KMS-11 (cell line): Measurements from ENCODE around the gene CCDC24.

ENCODE experiments used
- H2AFZ ChIP-seq: fragments of 200-600 bp; sonication (generic); 2 replicates; pipeline ENCODE4 v1.6.1; 2016; ENCODE audit warnings: antibody characterized with exemption, mixed run types, low read depth
- H3K27ac ChIP-seq: fragments of 200-600 bp; sonication (generic); 2 replicates; pipeline ENCODE4 v1.6.1; 2016; ENCODE audit warnings: mild to moderate bottlenecking, mixed run types
- H3K27me3 ChIP-seq: fragments of 200-600 bp; sonication (generic); 2 replicates; pipeline ENCODE4 v1.6.1; 2017; ENCODE audit warnings: mild to moderate bottlenecking, low read depth, mixed run types, moderate library complexity; ENCODE audit not compliant: insufficient read depth
- H3K36me3 ChIP-seq: fragments of 200-600 bp; sonication (generic); 2 replicates; pipeline ENCODE4 v1.6.1; 2017; ENCODE audit warnings: mild to moderate bottlenecking, mixed run types; ENCODE audit not compliant: insufficient read depth
- H3K4me1 ChIP-seq: fragments of 200-600 bp; sonication (generic); 2 replicates; pipeline ENCODE4 v1.6.1; 2016; ENCODE audit warnings: mild to moderate bottlenecking, low read depth, mixed run types; ENCODE audit not compliant: poor library complexity, severe bottlenecking
- H3K4me2 ChIP-seq: fragments of 200-600 bp; sonication (generic); 2 replicates; pipeline ENCODE4 v1.7.0; 2016; ENCODE audit warnings: mild to moderate bottlenecking, mixed run types
- H3K4me3 ChIP-seq: fragments of 200-600 bp; sonication (generic); IDR thresholded peaks from 2 replicates; pipeline ENCODE4 v1.6.1; 2017; ENCODE audit warnings: low read depth, low read length, mixed read lengths; ENCODE audit not compliant: insufficient read depth
- H3K79me2 ChIP-seq: fragments of 200-600 bp; sonication (generic); 2 replicates; pipeline ENCODE4 v1.6.1; 2016; ENCODE audit warnings: low read depth, mixed run types; ENCODE audit not compliant: insufficient read depth
- H3K9ac ChIP-seq: fragments of 200-600 bp; sonication (generic); 2 replicates; pipeline ENCODE4 v1.6.1; 2016; ENCODE audit warnings: mild to moderate bottlenecking, mixed run types
- H4K20me1 ChIP-seq: fragments of 200-600 bp; sonication (generic); 2 replicates; pipeline ENCODE4 v1.6.1; 2016; ENCODE audit warnings: mild to moderate bottlenecking, mixed run types; ENCODE audit not compliant: insufficient read depth
- CTCF ChIP-seq: fragments of 200-600 bp; sonication (generic); conservative IDR thresholded peaks from 2 replicates; pipeline ENCODE4 v1.6.1; 2017; ENCODE audit warnings: low read depth, mild to moderate bottlenecking, antibody characterized with exemption, low read length, moderate library complexity, mixed read lengths

CCDC24 gene

DNA sequence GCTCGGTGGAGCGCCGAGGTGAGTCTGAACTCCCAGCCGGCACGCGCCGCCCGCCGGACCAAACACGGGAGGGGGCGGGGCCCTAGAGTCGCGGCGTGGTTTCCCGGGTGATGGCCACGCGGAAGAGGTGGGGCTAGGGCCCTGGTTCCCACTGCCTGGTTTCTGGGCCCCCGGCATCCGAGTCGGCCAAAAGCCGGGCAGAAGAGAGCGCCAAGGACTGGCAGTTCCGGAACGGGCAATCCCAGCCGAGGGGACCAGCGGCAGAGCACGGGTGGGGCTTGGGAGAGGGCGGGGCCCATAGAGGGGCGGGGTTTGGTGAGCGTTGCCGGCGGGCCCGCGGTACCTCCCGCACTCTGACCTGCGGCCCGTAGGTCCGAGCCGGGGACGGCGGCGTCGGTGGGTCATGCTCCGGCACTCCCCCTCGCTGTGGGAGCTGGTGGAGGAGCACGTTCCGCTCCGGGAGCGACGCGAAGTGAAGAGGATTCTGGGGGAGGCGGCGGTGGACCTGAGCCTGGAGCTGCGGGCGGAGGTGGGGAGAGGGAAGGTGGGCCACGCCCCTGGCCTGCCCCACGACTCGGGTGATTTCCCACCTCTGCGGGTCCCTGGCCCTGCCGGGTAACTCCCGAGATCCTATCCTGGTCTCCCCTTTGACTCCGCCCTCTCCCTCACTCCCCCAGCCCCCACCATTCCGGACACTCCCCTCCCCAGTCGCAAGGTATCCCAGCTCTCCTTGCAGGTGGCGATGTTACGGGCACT is at the start of gene CCDC24:
TSS of gene CCDC24 (plus strand) at position 124 of the 756 bp plus-strand sequence. CDS start at position 404, 280 bp downstream.
- Histone ChIP-seq H3K79me2 (no peaks in the 10 kb centered on the region), H3K4me2 (peak within 1 kb of the TSS; percentile 76), H3K36me3 (no peaks in the 10 kb centered on the region), H3K4me1 (peaks cover 13% of the 10 kb centered on the region), H4K20me1 (no peaks in the 10 kb centered on the region), H3K9ac (peak within 1 kb of the TSS; percentile 45), H3K4me3 (no peak within 1 kb of the TSS), H2AFZ (peak within 1 kb of the TSS; percentile 69), H3K27ac (peak within 1 kb of the TSS; percentile 42), H3K27me3 (no peaks in the 10 kb centered on the region)
- TF ChIP-seq CTCF = no peak

DNA sequence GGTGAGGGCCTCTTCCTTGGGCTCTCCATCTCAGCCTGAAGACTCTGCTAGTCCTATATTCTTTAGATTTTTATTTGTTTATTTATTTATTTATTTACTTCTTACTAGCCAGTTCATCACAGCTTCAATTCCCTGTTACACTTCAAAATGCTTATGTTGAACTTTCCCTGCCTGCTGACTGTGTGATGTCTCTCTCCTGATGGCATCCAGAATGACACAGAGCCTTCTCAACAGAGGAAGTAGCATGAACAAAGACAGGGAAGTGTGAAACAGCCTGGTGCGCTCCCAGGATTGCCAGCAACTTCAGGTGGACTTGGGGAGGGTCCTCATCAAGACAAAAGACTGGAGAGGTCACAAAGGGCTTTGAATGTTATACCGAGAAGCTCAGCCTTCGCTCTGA is 49.0 kb upstream of the CCDC24 start:
- H3K4me3 ChIP-seq = no peak overlapping the region
- H3K9ac ChIP-seq = no peak overlapping the region
- no peaks in the 10 kb centered on the region for H3K27me3 ChIP-seq
- no peaks in the 10 kb centered on the region for H3K36me3 ChIP-seq
- TF ChIP-seq CTCF = no peak
- H3K27ac ChIP-seq = no peak overlapping the region
- no peak overlapping the region for H3K4me2 ChIP-seq
- peaks cover 2% of the 10 kb centered on the region for H3K79me2 ChIP-seq
- H3K4me1 ChIP-seq = peaks cover 12% of the 10 kb centered on the region
- H4K20me1 ChIP-seq = no peaks in the 10 kb centered on the region
- H2AFZ ChIP-seq = no peak overlapping the region

DNA sequence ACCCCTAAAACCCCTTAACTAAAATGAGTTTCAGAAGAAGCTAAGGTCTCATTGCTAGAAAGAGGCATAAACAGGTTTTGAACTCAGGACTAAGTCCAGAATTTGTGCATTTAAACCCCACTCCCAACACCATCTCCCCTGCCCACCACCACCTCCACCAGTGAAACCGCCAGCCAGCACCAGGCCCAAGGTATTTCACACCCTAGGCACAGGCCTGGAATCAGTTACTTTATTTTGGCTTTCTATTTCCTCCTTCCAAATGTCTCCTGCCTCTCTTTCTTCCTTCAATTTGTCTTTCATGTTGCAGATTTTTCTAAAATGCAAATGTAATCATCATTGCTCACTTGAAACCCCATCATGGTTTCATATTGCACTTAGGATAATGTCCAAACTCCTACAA is 46.5 kb upstream of the CCDC24 start:
- Histone ChIP-seq H3K36me3 (no peaks in the 10 kb centered on the region), H4K20me1 (no peaks in the 10 kb centered on the region), H3K4me1 (peaks cover 22% of the 10 kb centered on the region), H3K9ac (no peak overlapping the region), H3K79me2 (peaks cover 12% of the 10 kb centered on the region), H3K27me3 (no peaks in the 10 kb centered on the region), H3K4me2 (peak overlapping the region; percentile 88; the same call in 1 of the 2 replicates), H3K27ac (no peak overlapping the region), H2AFZ (no peak overlapping the region), H3K4me3 (no peak overlapping the region)
- TF ChIP-seq CTCF = no peak

- H3K4me3 ChIP-seq = peak overlapping the region; percentile 72
- H4K20me1 ChIP-seq = no peaks in the 10 kb centered on the region
- H3K27me3 ChIP-seq = no peaks in the 10 kb centered on the region
- TF ChIP-seq CTCF = no peak
- no peaks in the 10 kb centered on the region for H3K36me3 ChIP-seq
- H2AFZ ChIP-seq = peak overlapping the region; percentile 85
- peaks cover 12% of the 10 kb centered on the region for H3K79me2 ChIP-seq
- peak overlapping the region; percentile 88 for H3K4me2 ChIP-seq
- peaks cover 22% of the 10 kb centered on the region for H3K4me1 ChIP-seq
- peak overlapping the region; percentile 96; the same call in 1 of the 2 replicates for H3K27ac ChIP-seq
- peak overlapping the region; percentile 99 for H3K9ac ChIP-seq
Measured at GRCh38 chr1:43945674-43946235, 45.6 kb upstream of the CCDC24 start.
